NCI-H1436 treated with DMSO at 0.1 percent for 48 hours (cell line): ENCODE results near the gene SRPK3.
"Not testable (repeated sequence)": the region's sequence is repeated elsewhere in the genome, so short reads cannot be mapped to it uniquely, and the experiment has no call there.

Experiments
- DNase-seq: peaks from one replicate; lab custom pipeline; 2025; lab: John Stamatoyannopoulos, UW

SRPK3 gene, protein sequence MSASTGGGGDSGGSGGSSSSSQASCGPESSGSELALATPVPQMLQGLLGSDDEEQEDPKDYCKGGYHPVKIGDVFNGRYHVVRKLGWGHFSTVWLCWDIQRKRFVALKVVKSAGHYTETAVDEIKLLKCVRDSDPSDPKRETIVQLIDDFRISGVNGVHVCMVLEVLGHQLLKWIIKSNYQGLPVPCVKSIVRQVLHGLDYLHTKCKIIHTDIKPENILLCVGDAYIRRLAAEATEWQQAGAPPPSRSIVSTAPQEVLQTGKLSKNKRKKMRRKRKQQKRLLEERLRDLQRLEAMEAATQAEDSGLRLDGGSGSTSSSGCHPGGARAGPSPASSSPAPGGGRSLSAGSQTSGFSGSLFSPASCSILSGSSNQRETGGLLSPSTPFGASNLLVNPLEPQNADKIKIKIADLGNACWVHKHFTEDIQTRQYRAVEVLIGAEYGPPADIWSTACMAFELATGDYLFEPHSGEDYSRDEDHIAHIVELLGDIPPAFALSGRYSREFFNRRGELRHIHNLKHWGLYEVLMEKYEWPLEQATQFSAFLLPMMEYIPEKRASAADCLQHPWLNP

DNA sequence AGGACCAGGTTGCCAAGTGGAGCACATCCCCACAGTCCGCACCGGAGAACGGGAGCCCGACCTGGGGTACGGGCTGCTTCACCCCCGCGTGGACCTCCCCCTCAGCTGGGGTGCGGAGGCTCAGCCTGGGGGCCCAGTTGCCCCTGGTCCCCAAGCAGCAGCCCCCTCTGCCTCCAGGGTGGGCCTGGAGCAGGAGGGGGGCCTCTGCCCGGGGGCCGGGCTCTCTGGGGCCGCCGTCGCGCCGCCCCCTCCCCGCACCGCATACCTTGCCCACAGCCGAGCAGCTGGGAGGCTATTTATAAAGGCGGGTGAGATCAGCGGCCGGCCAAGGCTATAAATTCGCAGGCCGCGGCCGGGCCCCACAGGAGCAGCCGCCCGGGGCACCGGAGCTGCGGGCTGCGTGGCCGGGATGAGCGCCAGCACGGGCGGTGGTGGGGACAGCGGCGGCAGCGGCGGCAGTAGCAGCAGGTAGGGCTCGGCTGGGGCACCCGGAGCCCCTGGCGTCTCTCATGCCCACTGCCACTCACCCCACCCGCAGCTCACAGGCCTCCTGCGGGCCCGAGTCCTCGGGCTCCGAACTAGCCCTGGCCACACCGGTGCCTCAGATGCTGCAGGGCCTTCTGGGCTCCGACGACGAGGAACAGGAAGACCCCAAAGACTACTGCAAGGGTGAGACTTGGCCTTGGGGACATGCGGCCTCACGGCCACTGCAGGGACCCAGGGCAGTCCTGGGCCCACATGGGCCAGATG, at the start of gene SRPK3:
TSS of gene SRPK3 (plus strand) at position 364 of the 750 bp plus-strand sequence. CDS start at position 410, 46 bp downstream.
- DNase-seq = no peak

DNA sequence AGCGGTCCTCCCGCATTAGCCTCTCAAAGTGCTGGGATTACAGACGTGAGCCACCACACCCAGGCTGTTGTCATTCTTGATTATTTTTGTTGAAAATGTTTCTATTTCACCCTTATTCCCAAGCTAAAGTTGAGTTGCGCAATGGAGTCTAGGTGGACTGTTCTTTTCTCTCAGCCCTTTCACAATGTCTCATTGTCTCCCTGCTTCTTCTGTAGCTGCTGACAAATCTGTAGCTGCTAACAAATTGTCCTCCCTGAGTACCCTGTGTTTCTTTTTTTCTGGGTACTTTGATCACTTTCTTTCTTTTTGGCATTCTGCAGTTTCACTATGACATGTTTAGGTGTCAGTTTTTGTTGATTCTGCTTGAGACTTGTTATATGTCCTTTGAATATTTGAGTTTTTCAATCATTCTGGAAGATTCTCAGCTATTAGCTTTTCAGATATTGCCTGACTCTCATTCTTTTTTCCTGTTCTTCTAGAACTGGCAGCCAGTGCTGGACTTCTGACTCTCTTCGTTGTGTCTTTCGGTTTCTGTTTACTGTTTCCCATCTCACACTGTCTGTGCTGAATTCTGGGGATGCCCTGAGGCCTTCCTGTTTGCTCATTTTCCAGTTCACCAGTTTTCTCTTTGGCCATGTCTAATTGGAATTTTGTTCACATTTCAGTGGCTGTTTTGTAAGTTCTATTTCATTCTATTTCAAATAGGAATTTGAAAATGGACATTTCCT, 49.6 kb upstream of the SRPK3 start:
- DNase-seq = no peak

- no peak for DNase-seq
These were observed 49.0 kb upstream of the SRPK3 start for GRCh38 chrX:153731845-153732215.

GRCh38 chrX:153732401-153732800, 48.4 kb upstream of the SRPK3 start:
- DNase-seq = no peak

DNA sequence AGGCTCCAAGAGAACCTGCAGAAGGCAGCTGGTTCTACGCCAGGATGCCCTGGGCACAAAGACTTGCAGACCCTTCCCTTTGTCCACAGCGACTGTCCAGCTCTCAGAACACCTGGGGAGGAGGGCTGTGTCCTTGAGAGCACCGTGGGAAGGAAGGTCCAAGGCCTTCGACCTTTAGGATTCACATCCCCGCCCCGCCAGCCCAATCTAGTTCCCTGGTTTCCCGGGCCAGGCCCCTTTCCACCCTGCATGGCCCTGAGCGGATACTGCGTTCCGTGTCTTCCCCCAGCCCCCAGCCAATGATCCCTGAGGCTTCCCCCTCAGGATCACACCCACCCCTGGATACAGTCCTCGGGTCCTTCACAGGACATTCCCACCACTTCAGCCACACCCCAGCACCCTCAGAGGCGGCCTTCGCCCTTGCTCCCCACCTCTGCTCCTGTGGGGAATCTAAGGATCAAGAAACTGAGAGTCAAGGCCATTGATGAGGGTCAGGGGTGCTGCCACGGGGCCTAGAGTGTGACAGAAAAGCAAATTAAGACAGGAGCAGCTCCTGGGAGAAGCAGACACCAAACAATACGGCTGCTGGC, 47.1 kb upstream of the SRPK3 start:
- DNase-seq = no peak

- no peak for DNase-seq
These were observed 46.0 kb upstream of the SRPK3 start for GRCh38 chrX:153734871-153735270.

DNA sequence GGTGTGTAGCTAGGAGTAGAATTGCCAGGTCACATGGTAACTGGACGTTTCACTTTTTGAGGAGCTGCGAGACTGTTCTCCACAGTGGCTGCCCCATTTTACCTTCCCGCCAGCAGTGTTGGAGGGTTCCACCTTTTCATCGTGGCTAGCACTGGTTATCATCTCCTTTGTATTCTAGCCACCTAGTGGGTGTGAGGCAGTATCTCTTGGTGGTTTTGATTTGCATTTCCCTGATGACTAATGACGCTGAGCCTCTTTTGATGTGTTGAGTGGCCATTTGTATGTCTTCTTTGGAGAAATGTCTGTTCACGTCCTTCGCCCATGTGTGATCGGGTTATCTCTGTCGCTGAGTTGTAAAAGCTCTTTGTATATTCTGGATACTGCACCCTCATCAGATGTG, 45.6 kb upstream of the SRPK3 start:
- no peak for DNase-seq

- DNase-seq = no peak
These were observed 44.6 kb upstream of the SRPK3 start for GRCh38 chrX:153736071-153736820.

- DNase-seq = no peak
These were observed 43.9 kb upstream of the SRPK3 start for GRCh38 chrX:153736871-153737441.

GRCh38 chrX:153738056-153738605, 42.7 kb upstream of the SRPK3 start:
- no peak for DNase-seq

GRCh38 chrX:153739754-153740486, 40.9 kb upstream of the SRPK3 start:
- DNase-seq = no peak

DNA sequence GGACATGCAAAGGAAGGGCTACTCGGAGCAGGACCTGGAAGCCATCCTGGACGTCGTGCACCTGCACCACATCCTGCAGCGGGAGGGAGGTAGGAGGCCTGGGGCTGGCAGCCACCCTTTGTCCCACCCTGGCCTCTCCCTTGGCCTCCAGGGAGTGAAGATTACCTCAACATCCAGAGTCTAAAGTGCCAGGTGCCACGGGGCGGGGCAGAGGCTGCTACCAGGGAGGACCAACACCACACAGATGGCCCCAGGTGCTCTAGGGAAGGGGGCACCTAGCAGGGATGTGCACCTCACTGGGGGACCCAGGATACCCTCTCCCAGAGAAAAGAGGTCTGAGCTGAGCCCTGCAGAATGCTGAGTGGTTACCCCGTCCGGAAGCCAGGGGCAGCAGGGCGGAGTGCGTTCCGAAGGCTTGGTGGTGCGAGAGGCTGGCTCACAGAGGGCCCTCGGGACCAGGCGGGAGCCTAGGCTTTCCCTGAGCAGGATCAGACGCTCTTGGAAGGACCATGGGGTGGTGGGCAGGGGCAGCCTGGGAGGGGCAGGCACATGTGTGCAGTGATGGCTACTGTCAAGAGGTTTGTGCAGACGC, 40.1 kb upstream of the SRPK3 start:
- DNase-seq = no peak

DNA sequence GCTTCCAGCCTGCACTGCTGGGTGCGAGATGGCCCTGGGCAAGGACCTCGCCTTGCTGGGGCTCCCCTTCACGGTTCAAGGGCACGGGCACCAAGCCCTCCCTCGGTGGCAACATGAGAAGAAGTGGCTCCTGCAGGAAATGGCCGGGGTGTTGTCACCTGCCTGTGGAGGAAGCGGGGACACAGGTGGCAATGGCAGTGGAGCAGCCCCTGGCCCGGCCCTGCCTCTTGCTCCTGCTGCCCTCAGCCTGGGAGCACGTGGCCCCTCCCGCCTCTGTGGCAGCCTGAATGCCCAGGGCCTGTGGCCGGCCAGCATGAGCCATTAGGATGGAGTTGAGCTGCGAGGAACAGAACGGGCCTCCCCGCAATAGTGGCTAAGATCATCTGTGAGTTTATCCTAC, 39.4 kb upstream of the SRPK3 start:
- DNase-seq = no peak

DNA sequence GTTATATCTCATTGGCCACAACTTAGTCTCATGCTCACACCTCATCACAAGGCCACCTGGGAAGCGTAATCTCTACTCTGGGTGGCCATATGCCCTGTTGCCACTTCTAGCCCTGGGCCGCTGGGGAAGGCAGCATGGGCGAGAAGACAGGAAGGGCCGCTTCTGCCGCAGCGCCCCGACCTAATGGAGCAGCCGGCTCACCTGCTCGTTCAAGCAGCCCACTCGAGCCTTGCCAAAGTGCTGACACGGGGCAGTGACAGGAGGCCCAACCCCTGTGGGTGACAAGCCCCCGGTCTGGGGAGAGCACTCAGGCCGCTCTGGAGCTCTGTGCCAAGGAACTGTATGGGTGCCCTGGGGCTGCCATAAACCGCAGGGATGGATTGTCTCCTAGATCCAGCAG, 38.7 kb upstream of the SRPK3 start:
- DNase-seq = not testable (repeated sequence)

- DNase-seq = not testable (repeated sequence)
These were observed 37.9 kb upstream of the SRPK3 start for GRCh38 chrX:153742796-153743467.

GRCh38 chrX:153743468-153744209, 37.2 kb upstream of the SRPK3 start:
- not testable (repeated sequence) for DNase-seq

DNA sequence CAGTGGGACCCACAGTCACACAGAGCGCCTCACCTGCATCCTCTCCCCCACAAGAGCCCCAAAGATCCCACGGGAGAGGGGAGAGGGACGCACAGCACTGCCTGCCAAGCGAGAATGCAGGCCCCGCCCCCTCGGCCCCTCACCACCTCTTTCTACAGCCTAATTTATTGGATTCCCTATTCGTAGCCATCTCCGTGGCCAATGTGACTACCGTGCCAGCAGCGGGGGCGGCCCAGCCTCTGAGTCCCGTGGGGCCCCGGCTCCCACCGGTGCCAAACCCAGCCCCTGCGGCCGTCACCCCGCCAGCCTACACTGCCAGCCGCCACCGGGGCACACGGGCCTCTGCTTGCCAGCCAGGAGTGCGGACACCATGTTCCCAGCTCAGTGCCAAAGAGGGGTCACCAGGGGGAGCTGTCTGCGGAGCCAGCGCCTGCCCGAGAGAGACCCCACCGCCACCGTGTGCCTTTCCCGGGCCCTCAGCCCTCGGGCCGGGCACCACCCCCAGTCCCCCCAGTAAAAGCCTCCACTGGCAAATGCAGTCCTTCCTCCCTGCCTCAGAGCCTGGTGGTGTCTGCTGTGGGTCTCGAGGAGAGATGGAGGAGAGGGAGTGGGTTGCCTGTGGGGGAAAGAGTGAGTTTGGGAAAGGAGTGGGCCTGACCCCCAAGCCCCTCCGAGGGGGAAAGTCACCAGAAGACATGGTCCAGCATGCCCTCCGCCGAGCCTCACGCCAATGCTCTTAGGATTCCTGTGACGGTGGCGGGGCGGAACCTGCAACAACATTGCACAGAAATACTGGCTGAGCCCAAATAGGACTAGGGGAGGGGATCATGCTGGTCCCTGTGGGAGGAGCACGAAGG, 36.4 kb upstream of the SRPK3 start:
- peak; percentile 8 for DNase-seq
